HG02610 (cell line): ENCODE data around the gene LRRC46.

Experiments
- ATAC-seq: cut with Tn5 transposase; IDR thresholded peaks from one replicate; pipeline ENCODE4 v1.9.1; 2021; ENCODE audit warnings: mild to moderate bottlenecking, moderate library complexity; ENCODE audit not compliant: unreplicated experiment

LRRC46 gene

GRCh38 chr17:47829870-47830269, 1.6 kb upstream of the LRRC46 start:
- no peak for ATAC-seq

GRCh38 chr17:47830396-47831002, 971 bp upstream of the LRRC46 start:
- no peak for ATAC-seq

GRCh38 chr17:47831934-47832327, 461 bp downstream of the LRRC46 start:
- ATAC-seq, result no peak

- no peak for ATAC-seq
Observed at GRCh38 chr17:47834756-47835155, 3.3 kb downstream of the LRRC46 start.

- ATAC-seq, result no peak
Observed at GRCh38 chr17:47836601-47837000, 5.1 kb downstream of the LRRC46 start.

- no peak for ATAC-seq
Observed at GRCh38 chr17:47837401-47838039, 6.0 kb downstream of the LRRC46 start.

GRCh38 chr17:47838636-47839035, 7.2 kb downstream of the LRRC46 start:
- no peak for ATAC-seq

- ATAC-seq, result no peak
Observed at GRCh38 chr17:47839071-47839470, 7.6 kb downstream of the LRRC46 start.

GRCh38 chr17:47840001-47840741, 8.7 kb downstream of the LRRC46 start:
- no peak for ATAC-seq

GRCh38 chr17:47840742-47841487, 9.4 kb downstream of the LRRC46 start, which contains the start of gene SCRN2:
Gene SCRN2 (minus strand): TSS chr17:47841273. CDS start chr17:47840843, 430 bp downstream.
- peak; percentile 83 for ATAC-seq

GRCh38 chr17:47841488-47842291, 10.2 kb downstream of the LRRC46 start:
- ATAC-seq, result no peak

- ATAC-seq, result no peak
Observed at GRCh38 chr17:47843391-47843730, 11.9 kb downstream of the LRRC46 start.

- ATAC-seq, result no peak
Observed at GRCh38 chr17:47844227-47844626, 12.8 kb downstream of the LRRC46 start.

- no peak for ATAC-seq
Observed at GRCh38 chr17:47844814-47845715, 13.6 kb downstream of the LRRC46 start.

GRCh38 chr17:47845716-47846075, 14.2 kb downstream of the LRRC46 start:
- ATAC-seq, result no peak

GRCh38 chr17:47846716-47847340, 15.4 kb downstream of the LRRC46 start:
- ATAC-seq, result no peak

GRCh38 chr17:47847341-47848197, 16.1 kb downstream of the LRRC46 start:
- no peak for ATAC-seq

GRCh38 chr17:47848198-47848513, 16.7 kb downstream of the LRRC46 start:
- ATAC-seq, result no peak

GRCh38 chr17:47850373-47850691, 18.9 kb downstream of the LRRC46 start:
- ATAC-seq, result no peak
